SU-DHL-6 (cell line): Measurements from ENCODE around the gene TPO.

Experiments used
- CTCF ChIP-seq: fragments of 200-600 bp; sonication (generic); IDR thresholded peaks from one replicate; pipeline ENCODE4 v1.5.1; 2017; ENCODE audit warnings: antibody characterized with exemption, mild to moderate bottlenecking, low read length, moderate library complexity; ENCODE audit not compliant: insufficient read depth, poor library complexity, severe bottlenecking
- EZH2phosphoT487 ChIP-seq: fragments of 200-600 bp; sonication (generic), shearing (Covaris generic); conservative IDR thresholded peaks from 2 replicates; pipeline ENCODE4 v1.6.1; 2018; ENCODE audit warnings: mild to moderate bottlenecking, antibody characterized with exemption, low read length, moderate library complexity, mixed read lengths

GRCh38 chr2:1398191-1398590 is 15.1 kb upstream of the TPO start:
- TF ChIP-seq EZH2phosphoT487, result no peak
- no peak for TF ChIP-seq CTCF
